ENCODE data around the gene IPPK.

DNA sequence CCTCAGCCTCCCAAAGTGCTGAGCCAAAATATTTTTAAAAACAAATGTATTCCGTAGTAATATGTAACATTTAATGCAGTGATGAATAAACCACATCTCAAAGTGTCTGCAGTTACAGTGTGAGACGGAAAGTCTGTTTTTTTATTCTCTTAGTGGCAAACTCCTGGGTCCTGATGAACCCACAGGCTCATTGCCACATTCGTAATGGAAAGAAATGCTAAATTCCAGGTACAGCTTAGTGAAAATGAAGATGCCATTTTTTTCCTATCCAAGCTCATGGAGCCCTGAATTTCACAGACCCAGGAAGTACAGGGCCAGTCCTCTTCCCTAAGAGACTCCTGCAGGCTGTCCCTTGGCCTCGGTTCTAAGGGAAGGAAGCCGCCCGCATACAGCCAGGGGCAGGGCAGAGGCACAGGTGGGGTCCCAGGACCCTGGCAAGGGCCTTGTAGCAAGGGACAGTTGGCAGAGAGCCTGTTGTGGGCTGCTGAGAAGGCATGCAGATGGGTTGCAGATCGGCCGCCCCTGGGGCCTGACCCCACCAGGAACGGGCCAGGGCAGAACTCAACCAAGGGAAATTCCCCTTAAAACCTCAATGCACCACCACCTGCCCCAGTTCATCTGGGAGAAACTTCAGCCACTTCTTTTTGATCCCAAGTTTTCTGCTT lies 36.2 kb downstream of the IPPK start:
- TF ChIP-seq, protein P1, sequence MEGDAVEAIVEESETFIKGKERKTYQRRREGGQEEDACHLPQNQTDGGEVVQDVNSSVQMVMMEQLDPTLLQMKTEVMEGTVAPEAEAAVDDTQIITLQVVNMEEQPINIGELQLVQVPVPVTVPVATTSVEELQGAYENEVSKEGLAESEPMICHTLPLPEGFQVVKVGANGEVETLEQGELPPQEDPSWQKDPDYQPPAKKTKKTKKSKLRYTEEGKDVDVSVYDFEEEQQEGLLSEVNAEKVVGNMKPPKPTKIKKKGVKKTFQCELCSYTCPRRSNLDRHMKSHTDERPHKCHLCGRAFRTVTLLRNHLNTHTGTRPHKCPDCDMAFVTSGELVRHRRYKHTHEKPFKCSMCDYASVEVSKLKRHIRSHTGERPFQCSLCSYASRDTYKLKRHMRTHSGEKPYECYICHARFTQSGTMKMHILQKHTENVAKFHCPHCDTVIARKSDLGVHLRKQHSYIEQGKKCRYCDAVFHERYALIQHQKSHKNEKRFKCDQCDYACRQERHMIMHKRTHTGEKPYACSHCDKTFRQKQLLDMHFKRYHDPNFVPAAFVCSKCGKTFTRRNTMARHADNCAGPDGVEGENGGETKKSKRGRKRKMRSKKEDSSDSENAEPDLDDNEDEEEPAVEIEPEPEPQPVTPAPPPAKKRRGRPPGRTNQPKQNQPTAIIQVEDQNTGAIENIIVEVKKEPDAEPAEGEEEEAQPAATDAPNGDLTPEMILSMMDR (IDR thresholded peaks at IDR 0.05), result no peak
- no peak for TF ChIP-seq POLR2A (IDR thresholded peaks at IDR 0.05)

All from prostate gland (tissue), 2 donors.